Measurements from ENCODE around the gene ZNF91.
"Not testable (repeated sequence)": the region's sequence is repeated elsewhere in the genome, so short reads cannot be mapped to it uniquely, and the experiment has no call there.

Gene ZNF91

DNA sequence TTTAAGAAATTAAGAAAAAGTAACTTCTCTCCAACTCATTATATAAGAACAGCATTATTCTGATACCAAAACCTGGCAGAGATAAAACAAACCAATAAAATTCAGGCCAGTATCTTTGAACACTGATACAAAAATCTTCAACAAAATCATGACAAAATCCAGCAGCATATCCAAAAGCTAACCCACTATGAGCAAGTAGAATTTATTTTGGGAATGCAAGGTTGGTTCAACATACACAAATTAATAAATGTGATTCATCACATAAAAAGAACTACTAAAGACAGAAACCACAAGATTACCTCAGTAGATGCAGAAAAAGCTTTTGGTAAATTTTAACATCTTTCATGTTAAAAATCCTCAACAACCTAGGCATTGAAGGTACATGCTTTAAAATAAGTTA is 12.3 kb downstream of the ZNF91 start:
- DNase-seq (ENCODE audit: insufficient read length, low spot score) (no peak), FAIRE-seq (no peak)
- no peak for TF ChIP-seq CTCF (IDR thresholded peaks at IDR 0.05; ENCODE audit: insufficient read depth, missing control alignments)

DNA sequence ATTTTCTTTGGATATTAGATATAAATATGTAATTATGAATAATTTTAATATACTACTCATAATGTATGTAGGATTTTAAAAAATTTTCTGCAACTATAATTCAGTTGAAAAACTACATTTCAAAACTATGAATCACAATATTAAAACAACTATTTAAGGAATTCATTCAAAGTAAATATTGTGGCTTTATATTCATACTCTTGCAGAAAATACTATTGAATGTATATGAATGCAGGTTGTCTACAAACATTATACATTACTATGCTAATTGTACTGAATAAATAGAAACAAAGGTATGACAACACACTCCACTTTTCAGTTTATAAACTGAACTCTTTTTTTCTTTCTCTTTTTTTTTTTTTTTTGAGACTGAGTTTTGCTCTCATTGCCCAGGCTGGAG is 14.2 kb downstream of the ZNF91 start:
- TF ChIP-seq CTCF (IDR thresholded peaks at IDR 0.05; ENCODE audit: insufficient read depth, missing control alignments), result no peak
- DNase-seq (ENCODE audit: insufficient read length, low spot score) (no peak), FAIRE-seq (no peak)

DNA sequence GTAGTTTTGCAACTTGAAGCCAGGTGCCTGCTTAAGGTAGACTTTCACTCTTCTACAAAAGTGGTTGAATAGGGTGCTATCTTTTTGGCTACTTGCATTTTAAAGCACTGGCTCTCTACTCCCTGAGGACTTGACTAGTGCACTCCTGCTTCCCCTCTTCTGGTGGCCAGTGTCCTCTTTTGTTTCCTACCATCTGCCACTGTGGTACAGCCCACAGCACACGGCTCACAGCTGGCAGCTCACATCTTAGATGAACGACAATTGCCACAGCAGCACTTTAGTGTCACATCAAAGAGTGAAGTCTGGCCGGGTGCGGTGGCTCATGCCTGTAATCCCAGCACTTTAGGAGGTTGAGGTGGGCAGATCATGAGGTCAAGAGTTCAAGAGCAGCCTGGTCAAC is 15.6 kb downstream of the ZNF91 start:
- FAIRE-seq; DNase-seq (ENCODE audit: insufficient read length, low spot score): not testable (repeated sequence)

GRCh38 chr19:23378948-23379347 is 16.3 kb downstream of the ZNF91 start:
- no peak for DNase-seq (ENCODE audit: insufficient read length, low spot score)
- TF ChIP-seq CTCF (IDR thresholded peaks at IDR 0.05; ENCODE audit: insufficient read depth, missing control alignments), result no peak
- FAIRE-seq, result no peak

DNA sequence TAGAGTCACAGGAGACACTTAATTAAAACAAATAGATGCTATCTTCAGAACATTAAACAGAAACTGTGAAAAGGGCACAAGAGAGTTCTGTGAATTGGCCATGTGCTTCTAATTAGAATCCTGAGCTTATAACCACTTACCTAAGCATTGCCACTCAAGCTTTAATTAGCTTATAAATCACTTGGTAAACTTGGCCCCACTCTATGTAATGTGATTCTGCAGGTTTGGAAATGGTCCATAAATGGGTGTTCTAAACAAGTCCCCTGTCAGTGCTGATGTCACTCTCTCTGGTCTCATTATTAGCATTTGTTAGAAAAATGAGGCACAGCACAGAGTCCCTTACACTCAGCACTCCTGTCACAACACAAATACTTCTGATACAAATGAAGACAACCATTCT is 18.0 kb downstream of the ZNF91 start:
- FAIRE-seq, result no peak

DNA sequence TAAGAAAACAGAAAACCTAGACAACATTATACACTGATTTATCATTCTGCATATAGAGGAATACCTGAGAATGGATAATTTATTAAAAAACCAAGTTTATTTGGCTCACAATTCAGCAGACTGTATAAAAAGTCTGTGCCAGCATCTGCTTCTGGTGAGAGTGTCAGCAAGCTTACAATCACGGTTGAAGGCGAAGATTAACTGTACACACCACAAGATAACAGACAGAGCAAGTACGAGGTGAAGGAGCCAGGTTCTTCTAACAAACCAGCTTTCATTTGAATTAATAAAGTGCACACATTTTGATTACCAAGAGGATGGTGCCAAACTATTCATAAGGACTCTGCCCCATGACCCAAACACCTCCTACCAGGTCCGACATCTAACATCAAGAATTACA is 28.8 kb downstream of the ZNF91 start:
- TF ChIP-seq CTCF (IDR thresholded peaks at IDR 0.05; ENCODE audit: insufficient read depth, missing control alignments), result no peak
- DNase-seq (ENCODE audit: insufficient read length, low spot score), result no peak
- no peak for FAIRE-seq

More for the DNA sequence above, 18.0 kb downstream of the ZNF91 start:
- DNase-seq (ENCODE audit: insufficient read length, low spot score), result no peak
- no peak for TF ChIP-seq CTCF (IDR thresholded peaks at IDR 0.05; ENCODE audit: insufficient read depth, missing control alignments)

DNA sequence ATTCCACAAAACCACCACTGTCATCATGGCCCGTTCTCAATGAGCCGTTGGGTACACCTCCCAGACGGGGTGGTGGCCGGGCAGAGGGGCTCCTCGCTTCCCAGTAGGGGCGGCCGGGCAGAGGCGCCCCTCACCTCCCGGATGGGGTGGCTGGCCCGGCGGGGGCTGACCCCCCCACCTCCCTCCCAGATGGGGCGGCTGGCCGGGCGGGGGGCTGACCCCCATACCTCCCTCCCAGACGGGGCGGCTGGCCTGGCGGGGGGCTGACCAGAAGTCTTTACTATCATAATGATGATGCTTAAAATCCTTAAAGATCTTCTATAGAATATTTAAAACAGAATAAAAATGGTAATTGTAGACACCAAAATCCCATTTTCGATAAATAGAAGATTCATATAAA is 29.2 kb downstream of the ZNF91 start:
- DNase-seq (ENCODE audit: insufficient read length, low spot score); FAIRE-seq: not testable (repeated sequence)

DNA sequence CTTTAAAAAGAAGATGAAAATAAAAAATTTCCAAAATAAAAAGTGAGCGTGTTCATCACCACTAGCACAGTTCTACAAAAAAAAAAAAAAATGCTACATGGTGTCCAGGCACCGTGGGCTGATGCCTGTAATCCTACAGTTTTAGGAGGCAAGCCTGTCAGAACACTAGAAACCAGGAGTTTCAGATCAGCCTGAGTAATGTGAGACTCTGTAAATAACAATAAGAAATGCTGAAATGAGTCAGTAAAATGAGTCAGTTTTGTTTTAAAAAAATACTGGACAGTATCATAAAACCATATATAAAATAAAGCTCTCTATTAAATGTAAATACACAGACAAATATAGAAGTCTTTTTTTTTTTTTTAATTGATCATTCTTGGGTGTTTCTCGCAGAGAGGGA is 30.0 kb downstream of the ZNF91 start:
- FAIRE-seq, result no peak
- TF ChIP-seq CTCF (IDR thresholded peaks at IDR 0.05; ENCODE audit: insufficient read depth, missing control alignments), result no peak
- DNase-seq (ENCODE audit: insufficient read length, low spot score), result no peak

DNA sequence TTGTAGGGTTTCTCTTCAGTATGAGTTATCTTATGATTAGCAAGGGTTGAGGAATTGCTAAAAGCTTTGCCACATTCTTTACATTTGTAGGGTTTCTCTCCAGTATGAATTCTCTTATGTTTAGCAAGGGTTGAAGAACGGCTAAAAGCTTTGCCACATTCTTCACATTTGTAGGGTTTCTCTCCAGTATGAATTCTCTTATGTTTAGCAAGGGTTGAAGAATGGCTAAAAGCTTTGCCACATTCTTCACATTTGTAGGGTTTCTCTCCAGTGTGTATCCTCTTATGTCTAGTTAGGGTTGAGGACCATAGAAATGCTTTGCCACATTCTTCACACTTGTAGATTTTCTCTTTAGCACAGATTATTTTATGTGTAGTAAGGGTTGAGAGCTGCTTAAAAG is 33.4 kb downstream of the ZNF91 start:
- FAIRE-seq; DNase-seq (ENCODE audit: insufficient read length, low spot score): not testable (repeated sequence)
